Measurements from ENCODE around the gene FBXW12. TPM values are rescaled to one million over a fixed set of nuclear protein-coding genes. Genes with fewer than 3 reads are reported as not detected.
A peak's percentile ranks its signal among the peaks of the same experiment; 100 is the strongest.
"Not testable (repeated sequence)": the region's sequence is repeated elsewhere in the genome, so short reads cannot be mapped to it uniquely, and the experiment has no call there.

Gene FBXW12, protein sequence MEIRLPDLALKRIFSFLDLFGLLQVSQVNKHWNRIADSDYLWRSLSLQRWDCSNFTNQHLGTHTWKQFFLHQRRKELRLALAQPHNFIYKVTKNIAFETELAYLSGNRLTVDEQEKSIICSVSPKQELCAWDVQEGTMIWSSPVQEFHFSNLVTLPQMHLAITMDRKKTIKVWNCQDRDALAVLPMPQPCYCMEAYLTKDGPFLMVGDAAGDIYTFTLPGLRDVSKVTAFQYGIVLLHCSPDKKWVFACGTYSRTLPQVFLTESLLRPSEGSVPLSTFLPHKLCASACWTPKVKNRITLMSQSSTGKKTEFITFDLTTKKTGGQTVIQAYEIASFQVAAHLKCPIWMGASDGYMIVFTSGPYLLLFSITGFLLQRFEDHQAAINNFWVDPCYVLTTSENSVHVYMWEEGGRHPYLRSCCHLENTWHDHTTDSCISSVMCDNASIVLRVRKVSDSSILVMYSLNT
- total RNA-seq, result not detected

DNA sequence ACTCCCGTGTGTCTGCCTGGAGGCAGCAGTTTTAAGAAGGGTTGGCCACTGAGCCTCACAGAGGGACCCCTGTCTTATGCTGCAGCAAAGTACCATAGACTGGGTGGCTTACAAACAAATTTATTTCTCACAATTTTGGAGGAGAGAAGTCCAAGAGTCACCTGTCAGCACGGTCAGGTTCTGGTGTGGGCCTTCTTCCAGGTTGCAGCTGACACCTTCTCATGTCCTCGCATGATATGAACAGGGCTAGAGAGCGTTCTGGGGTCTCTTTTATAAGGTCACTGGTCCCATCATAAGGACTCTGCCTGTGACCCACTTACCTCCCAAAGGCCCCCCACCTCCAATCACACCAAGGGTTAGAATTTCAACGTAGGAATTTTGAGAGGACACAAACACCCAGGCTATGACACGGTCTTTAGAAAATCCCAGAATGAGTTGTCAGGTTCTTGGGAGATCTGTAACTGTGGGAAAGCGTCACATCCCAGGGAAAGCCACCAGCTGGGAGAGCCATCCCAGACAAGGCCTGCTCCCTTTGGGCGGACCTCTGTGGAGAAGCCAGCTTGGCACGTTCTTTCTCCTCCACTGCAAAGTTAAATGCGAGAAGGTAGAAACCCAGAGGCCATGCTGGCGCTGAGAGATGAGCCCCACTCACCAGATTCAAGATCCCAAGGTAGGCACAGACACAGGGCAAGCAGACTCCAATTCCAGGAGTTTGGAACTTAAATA, at the start of gene FBXW12:
Gene FBXW12, plus strand, starts transcription at position 569 of the 726 bp plus-strand sequence. CDS start 549 bp downstream, outside the sequence.
- Histone ChIP-seq H3K4me1 (no peaks in the 10 kb centered on the region), H3K27ac (no peak within 1 kb of the TSS), H3K27me3 (no peaks in the 10 kb centered on the region), H3K36me3 (no peaks in the 10 kb centered on the region), H3K4me3 (no peak within 1 kb of the TSS), H3K9me3 (no peaks in the 10 kb centered on the region)
- WGBS, 2 donors, result 91 to 94% methylated on average over 10 to 11 of the region's 11 CpGs
- DNase-seq (no peak), ATAC-seq (ENCODE audit: low FRiP score in 2 of 2) (no peak)
- TF ChIP-seq POLR2AphosphoS5 (IDR thresholded peaks at IDR 0.05) (no peak), EP300 (IDR thresholded peaks at IDR 0.05) (no peak), POLR2A (IDR thresholded peaks at IDR 0.05) (no peak)
- TF ChIP-seq, protein P1, sequence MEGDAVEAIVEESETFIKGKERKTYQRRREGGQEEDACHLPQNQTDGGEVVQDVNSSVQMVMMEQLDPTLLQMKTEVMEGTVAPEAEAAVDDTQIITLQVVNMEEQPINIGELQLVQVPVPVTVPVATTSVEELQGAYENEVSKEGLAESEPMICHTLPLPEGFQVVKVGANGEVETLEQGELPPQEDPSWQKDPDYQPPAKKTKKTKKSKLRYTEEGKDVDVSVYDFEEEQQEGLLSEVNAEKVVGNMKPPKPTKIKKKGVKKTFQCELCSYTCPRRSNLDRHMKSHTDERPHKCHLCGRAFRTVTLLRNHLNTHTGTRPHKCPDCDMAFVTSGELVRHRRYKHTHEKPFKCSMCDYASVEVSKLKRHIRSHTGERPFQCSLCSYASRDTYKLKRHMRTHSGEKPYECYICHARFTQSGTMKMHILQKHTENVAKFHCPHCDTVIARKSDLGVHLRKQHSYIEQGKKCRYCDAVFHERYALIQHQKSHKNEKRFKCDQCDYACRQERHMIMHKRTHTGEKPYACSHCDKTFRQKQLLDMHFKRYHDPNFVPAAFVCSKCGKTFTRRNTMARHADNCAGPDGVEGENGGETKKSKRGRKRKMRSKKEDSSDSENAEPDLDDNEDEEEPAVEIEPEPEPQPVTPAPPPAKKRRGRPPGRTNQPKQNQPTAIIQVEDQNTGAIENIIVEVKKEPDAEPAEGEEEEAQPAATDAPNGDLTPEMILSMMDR (IDR thresholded peaks at IDR 0.05), result no peak

DNA sequence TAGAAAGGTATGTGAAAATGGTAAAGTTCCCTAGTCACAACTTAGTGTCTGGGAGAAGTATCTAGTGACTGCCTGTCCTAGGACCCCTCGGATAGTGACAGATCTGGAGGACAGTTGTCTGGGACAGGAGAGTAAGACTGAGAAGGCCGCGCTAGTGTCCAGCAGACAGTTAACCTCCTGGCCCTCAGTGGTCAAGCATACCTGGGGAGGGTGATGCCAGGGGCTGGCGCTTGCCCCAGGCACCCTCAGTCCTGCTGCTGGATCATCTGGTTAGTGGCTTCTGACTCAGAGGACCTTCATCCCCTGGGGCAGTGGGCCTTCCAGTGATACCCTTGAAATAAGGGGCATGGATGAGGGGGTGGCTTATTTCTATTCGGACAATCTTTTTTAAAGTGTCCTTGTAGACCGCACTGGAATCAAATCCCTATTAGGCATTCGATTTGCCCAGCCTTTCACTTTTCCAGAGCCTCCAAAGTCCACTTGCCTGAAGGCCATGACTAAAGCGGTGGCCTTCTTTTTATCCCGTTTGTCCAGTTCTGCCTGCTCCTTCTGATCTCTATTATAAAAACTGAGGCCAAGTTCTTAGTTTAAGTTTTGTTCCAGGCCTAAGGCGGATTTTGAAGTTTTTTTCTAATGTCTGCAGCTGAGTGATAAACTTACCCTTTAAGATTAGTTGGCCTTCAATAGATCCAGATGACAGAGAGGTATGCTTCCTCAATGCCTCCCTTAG, 40.1 kb upstream of the FBXW12 start:
- WGBS, 2 donors, result 86 to 96% methylated on average over 9 to 10 of the region's 10 CpGs
- not testable (repeated sequence) for H3K36me3 ChIP-seq; H3K4me3 ChIP-seq; H3K27ac ChIP-seq; H3K4me1 ChIP-seq; H3K27me3 ChIP-seq; H3K9me3 ChIP-seq; ATAC-seq (ENCODE audit: low FRiP score in 2 of 2); DNase-seq

DNA sequence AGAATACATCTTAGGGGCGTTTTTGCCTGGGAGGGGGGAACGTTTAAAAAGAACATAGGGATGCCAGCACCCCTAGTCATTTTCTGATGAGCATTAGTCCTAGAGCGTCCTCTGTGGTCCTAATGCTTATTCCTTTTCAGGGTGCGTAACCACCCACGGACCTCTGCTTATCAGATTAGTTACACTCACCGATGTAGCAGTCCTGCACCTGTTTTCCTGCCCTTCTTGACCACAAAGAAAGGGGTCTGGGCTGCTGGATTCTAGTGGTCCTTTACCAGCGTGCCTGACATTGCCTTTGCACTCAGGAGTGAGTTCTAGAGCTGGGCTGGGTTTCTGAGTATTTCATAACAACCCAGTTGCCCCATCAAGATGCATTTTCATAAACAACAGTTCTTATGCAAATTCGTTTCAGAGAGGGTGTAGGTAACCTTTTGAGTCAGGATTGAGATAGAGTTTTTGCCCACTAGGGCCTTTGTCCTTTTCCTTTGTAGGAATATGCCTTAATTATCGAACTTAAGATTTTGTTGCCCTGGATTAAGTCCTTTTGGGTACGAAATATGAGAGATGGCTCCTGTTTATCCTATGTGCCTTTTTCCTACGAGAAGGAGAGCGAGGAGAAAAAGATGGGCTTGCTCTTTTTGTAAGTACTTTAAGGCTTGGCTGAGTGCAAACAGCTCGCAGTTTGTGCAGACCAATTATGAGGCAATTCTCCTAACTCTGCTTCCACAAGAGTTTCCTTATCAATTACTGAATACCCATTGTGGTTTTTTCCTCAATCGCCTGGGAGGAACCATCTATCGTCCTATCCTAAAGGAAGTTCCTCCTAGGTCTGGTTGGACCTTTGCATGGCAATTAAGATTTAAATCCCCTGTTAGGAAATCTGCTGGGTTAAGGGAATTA, 38.4 kb upstream of the FBXW12 start, which contains the start of gene SPINK8:
Gene SPINK8, minus strand, starts transcription at position 316 of the 900 bp plus-strand sequence. CDS start 5,320 bp downstream, outside the sequence.
- WGBS, 2 donors, result 55 to 66% methylated on average over 15 of the region's 15 CpGs
- H3K27ac ChIP-seq, result peak within 1 kb of the TSS in 2 of 4 donors; percentile 26 to 27

DNA sequence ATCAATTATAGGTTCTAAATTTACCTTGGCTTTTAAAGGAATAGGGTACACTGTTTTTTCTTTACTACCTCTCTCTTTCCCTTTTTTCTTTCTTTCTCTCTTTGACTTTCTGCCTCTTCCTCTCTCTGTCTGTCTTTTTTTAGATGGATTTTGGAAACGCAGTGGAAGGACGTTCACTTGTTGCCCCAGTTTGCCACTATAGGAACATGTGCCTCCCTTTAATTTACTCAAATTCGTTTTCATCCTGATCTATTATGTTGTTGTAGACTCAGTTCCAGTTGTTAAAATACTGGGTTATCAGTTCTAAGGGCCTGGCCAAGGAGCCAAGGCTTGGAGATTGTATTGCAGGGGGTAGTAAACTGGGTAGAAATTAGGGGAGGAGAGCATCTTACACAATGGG, 37.4 kb upstream of the FBXW12 start:
- H3K4me3 ChIP-seq, result no peak overlapping the region
- ATAC-seq (ENCODE audit: low FRiP score in 2 of 2), result no peak
- 66 to 81% methylated on average over 3 of the region's 3 CpGs for WGBS, 2 donors
- peaks cover 0 to 3% (median 0%) of the 10 kb centered on the region in 4 donors for H3K4me1 ChIP-seq
- DNase-seq, result no peak
- H3K27me3 ChIP-seq, result no peaks in the 10 kb centered on the region
- H3K27ac ChIP-seq, result peak overlapping the region in 1 of 4 donors; percentile 24
- H3K9me3 ChIP-seq, result no peaks in the 10 kb centered on the region
- TF ChIP-seq POLR2AphosphoS5 (IDR thresholded peaks at IDR 0.05), result no peak
- no peak for TF ChIP-seq EP300 (IDR thresholded peaks at IDR 0.05)
- TF ChIP-seq POLR2A (IDR thresholded peaks at IDR 0.05), result no peak
- TF ChIP-seq, protein P1 (IDR thresholded peaks at IDR 0.05), result no peak
- no peaks in the 10 kb centered on the region for H3K36me3 ChIP-seq

More for the DNA sequence above, 38.4 kb upstream of the FBXW12 start, which contains the start of gene SPINK8:
- H3K4me3 ChIP-seq; H3K4me1 ChIP-seq; ATAC-seq (ENCODE audit: low FRiP score in 2 of 2); DNase-seq; H3K27me3 ChIP-seq; H3K36me3 ChIP-seq; H3K9me3 ChIP-seq: not testable (repeated sequence)

DNA sequence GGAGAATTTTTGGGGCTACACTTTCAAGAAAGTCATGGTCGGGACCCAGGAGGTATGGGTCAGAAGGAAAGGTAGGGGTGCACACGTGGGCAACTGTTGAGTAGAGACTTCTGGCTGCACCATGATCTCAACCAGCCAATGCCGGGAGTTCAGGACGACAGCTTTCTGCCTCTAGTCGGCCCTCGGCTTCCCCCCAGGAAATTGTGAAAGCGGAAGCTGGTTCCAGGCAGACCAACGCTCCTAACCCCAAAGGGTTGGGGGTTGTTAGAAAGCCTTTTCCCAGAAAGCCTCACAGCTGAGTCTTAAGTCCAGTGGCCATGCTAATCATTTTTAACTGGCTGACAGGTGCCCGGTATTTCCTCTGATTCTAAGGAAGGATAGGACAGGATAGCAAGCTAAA, 36.7 kb upstream of the FBXW12 start:
- 68 to 71% methylated on average over 9 of the region's 9 CpGs for WGBS, 2 donors
- peak overlapping the region in 1 of 4 donors; percentile 1 for H3K4me3 ChIP-seq
- peak overlapping the region in 1 of 4 donors; percentile 24 for H3K27ac ChIP-seq
- H3K4me1 ChIP-seq; H3K27me3 ChIP-seq; H3K9me3 ChIP-seq; ATAC-seq (ENCODE audit: low FRiP score in 2 of 2); H3K36me3 ChIP-seq: not testable (repeated sequence)
- DNase-seq, result peak in 1 of 2 donors; percentile 45

DNA sequence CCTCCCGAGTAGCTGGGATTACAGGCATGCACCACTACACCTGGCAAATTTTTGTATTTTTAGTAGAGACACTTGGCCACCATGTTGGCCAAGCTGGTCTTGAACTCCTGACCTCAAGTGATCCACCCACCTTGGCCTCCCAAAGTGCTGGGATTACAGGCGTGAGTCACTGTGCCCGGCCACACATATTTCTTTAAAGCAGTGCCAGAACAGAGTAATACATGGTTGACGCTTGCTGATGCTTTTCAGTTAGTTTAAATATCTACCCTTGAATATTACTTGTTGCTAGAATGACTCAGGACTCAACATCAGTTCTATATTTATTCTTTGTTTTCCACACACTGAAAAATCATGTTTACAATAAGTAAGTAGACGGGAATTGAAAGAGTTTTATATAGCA, 34.5 kb upstream of the FBXW12 start:
- not testable (repeated sequence) for ATAC-seq (ENCODE audit: low FRiP score in 2 of 2); H3K36me3 ChIP-seq; H3K9me3 ChIP-seq; H3K27ac ChIP-seq; DNase-seq; H3K4me3 ChIP-seq; H3K27me3 ChIP-seq; H3K4me1 ChIP-seq
- WGBS, 2 donors, result 75 to 77% methylated on average over 5 of the region's 5 CpGs
